GM19438 (cell line): ENCODE measurements around the gene CCDC8.
"Not testable (repeated sequence)": the region's sequence is repeated elsewhere in the genome, so short reads cannot be mapped to it uniquely, and the experiment has no call there.

Source experiments
- ATAC-seq: cut with Tn5 transposase; IDR thresholded peaks from one replicate; pipeline ENCODE4 v1.9.1; 2021; ENCODE audit warnings: low read depth; ENCODE audit not compliant: unreplicated experiment

Gene CCDC8

GRCh38 chr19:46383846-46384245 is 29.5 kb downstream of the CCDC8 start:
- ATAC-seq, result no peak

- ATAC-seq, result no peak
These were observed 30.1 kb downstream of the CCDC8 start for GRCh38 chr19:46383171-46383815.

- ATAC-seq, result no peak
These were observed 31.5 kb downstream of the CCDC8 start for GRCh38 chr19:46381756-46382345.

GRCh38 chr19:46381346-46381745 is 32.0 kb downstream of the CCDC8 start:
- ATAC-seq, result no peak

- no peak for ATAC-seq
These were observed 32.7 kb downstream of the CCDC8 start for GRCh38 chr19:46380690-46381089.

GRCh38 chr19:46378268-46378667 is 35.1 kb downstream of the CCDC8 start:
- ATAC-seq, result no peak

- ATAC-seq, result no peak
These were observed 36.9 kb downstream of the CCDC8 start for GRCh38 chr19:46376241-46377153.

GRCh38 chr19:46375476-46376067 is 37.8 kb downstream of the CCDC8 start:
- ATAC-seq, result not testable (repeated sequence)

- ATAC-seq, result no peak
These were observed 38.6 kb downstream of the CCDC8 start for GRCh38 chr19:46374536-46375475.

GRCh38 chr19:46373491-46374359 is 39.6 kb downstream of the CCDC8 start:
- ATAC-seq, result no peak

- ATAC-seq, result no peak
These were observed 40.4 kb downstream of the CCDC8 start for GRCh38 chr19:46372901-46373490.

GRCh38 chr19:46371371-46371901 is 41.9 kb downstream of the CCDC8 start:
- ATAC-seq, result no peak

GRCh38 chr19:46369817-46370216 is 43.5 kb downstream of the CCDC8 start:
- no peak for ATAC-seq

- ATAC-seq, result no peak
These were observed 45.2 kb downstream of the CCDC8 start for GRCh38 chr19:46368116-46368515.

- no peak for ATAC-seq
These were observed 45.9 kb downstream of the CCDC8 start for GRCh38 chr19:46367426-46367825.

- ATAC-seq, result no peak
These were observed 46.6 kb downstream of the CCDC8 start for GRCh38 chr19:46366620-46367292.

GRCh38 chr19:46365561-46365960 is 47.8 kb downstream of the CCDC8 start:
- no peak for ATAC-seq

- ATAC-seq, result no peak
These were observed 49.0 kb downstream of the CCDC8 start for GRCh38 chr19:46364359-46364758.
